Activated CD4-positive, alpha-beta T cell treated with anti-CD3 and anti-CD28 coated beads, Interleukin-2, amount 50 U/mL, for 16 hours (primary cell): ENCODE measurements around the gene ZFP36L2.
"Not testable (repeated sequence)": the region's sequence is repeated elsewhere in the genome, so short reads cannot be mapped to it uniquely, and the experiment has no call there.

ENCODE experiments used
- DNase-seq: peaks from one replicate; pipeline ENCODE4 v3.0.0-alpha.2; 2020

The ZFP36L2 gene

GRCh38 chr2:43206602-43207001 is 19.8 kb downstream of the ZFP36L2 start:
- DNase-seq: no peak

DNA sequence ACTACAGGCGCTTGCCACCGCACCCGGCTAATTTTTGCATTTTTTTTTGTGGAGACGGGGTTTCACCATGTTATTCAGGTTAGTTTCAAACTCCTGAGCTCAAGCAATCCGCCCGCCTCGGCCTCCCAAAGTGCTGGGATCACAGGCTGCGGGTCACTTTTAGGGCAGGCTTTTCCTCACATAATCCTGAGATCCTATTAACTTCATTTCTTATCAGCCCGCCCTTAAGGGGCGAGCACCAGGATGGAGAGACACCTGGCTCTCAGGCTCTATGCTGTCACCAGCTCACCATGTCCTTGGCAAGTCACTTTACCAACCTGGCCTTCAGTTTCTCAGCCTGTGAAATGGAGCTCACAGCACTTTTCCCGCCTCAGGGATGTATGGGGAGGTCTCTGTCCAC is 23.0 kb downstream of the ZFP36L2 start:
- DNase-seq: no peak

DNA sequence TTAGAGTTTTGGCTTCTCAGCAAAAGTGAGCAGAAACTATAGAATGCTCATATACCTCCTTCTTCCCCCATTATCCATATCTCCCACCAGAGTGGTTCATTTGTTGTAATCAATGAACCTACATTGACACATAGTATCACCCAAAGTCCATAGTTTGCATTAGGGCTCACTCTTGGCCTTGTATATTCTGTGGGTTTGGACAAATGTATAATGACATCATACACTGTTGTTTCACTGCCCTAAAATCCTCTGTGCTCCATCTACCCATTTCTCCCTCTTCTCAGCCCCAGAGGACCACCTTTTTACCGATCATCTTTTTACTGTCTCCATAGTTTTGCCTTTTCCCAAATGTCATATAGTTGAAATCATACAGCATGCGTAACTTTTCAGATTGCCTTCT is 24.1 kb downstream of the ZFP36L2 start:
- no peak for DNase-seq

DNA sequence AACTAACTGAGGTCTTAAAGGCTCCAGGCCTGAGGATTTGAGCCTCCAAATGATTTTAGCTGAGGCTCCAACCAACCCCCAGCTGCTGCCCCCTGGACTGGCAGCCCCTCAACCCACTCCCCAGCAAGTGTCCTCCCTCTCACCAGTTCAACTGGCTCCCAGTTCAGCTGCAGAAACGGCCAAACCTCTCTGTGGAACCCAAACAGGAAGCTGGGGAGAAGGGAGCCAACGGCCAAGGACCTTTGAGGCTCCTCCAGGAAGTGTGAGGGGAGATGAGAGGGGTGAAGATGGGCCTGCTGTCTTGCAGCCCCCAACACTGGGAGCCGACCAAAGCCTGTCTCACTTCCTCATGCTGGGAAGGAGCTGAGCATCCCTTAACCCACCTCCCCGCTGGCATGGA is 24.9 kb downstream of the ZFP36L2 start:
- DNase-seq: no peak

- no peak for DNase-seq
These were observed 25.4 kb downstream of the ZFP36L2 start for GRCh38 chr2:43201016-43201415.

DNA sequence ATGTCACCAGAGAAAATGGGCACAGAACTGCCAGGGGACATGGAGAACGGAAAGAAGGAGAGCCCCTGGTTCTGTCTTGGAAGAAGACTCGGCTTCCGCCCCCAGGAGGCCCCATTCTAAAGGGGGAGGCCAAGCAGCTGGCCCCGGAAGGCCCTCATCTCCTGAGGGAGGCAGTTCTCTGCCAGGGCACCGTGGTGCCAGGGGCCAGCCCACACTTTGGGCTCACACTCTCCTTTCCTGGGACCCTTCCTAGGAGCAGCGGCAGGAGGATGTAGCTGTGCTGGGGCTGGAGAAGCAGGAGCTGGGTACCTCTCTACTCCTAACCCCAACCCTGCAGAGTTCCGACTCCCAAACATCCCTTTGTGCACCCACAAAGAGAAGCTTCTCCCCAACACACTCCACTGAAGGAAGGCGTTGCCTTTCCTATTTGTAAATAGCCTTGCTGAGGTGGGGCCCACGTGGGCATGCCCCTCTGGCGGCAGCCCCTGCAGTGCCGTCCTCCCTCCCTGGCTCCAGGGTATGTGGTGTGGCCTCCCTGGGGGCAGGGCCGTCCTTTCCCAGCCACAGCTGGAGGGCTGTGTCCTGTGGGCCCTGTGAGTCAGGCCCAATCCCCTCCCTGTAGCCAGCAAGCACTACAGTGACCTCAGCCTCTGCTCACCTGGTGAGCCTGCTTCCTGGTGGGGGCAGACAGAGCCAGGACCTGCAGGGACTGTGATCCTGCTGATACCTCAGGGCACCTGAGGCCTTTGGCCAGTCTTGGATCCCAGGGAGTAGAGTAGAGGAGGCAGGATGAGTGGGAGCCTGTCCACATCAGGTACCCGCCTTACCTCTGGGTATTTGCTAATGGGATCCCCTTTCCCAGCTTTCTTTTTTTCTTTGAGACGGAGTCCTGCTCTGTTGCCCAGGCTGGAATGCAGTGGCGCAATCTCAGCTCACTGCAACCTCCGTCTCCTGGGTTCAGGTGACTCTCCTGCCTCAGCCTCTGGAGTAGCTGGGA is 26.6 kb downstream of the ZFP36L2 start:
- DNase-seq: no peak

DNA sequence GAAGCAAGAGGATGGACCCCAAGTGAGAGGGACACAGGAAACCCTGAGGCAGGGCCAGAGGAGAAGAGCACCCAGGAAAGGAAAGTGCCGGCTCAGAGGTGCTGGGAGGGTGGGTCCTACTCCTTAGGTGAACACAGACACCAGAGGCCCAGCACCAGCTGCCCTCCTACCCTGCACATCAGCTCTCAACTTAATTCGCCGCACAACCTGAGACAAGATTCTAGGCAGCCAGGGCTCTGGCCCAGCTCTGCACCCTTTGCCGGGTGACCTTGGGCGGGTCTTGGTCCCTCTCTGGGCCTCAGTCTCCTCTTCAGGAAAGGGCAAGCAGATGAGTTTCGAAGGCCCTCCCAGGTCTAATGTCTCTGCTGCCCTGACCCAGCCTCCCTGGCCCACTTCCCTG is 28.1 kb downstream of the ZFP36L2 start:
- DNase-seq: no peak

GRCh38 chr2:43197588-43197896 is 28.9 kb downstream of the ZFP36L2 start:
- no peak for DNase-seq

GRCh38 chr2:43196768-43197587 is 29.4 kb downstream of the ZFP36L2 start:
- DNase-seq: no peak

- no peak for DNase-seq
These were observed 32.1 kb downstream of the ZFP36L2 start for GRCh38 chr2:43194121-43194869.

DNA sequence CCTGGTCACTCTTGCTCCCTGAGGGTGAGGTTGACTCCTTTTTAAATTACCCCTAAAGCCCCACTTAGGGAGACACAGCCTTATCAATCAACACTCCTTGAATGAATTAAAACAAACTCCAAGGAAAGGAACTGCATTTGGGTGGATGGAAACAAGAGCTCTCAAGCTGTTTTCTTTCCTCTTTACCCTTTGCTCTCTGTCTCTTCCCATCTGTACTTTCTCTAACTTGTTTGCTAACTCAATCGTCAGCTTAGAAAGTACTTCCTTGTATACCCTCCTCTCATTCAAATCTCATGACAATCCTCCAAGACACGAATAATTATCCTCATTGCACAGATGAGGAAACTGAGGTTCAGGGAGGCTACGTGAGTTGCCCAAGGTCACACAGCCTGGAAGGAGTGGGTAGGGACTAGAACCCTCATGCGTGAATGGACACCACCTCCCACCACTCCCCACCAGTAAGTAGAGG is 32.7 kb downstream of the ZFP36L2 start:
- DNase-seq: no peak

GRCh38 chr2:43192744-43193651 is 33.4 kb downstream of the ZFP36L2 start:
- no peak for DNase-seq

- no peak for DNase-seq
These were observed 34.4 kb downstream of the ZFP36L2 start for GRCh38 chr2:43191947-43192516.

GRCh38 chr2:43190311-43191052 is 35.9 kb downstream of the ZFP36L2 start:
- no peak for DNase-seq

DNA sequence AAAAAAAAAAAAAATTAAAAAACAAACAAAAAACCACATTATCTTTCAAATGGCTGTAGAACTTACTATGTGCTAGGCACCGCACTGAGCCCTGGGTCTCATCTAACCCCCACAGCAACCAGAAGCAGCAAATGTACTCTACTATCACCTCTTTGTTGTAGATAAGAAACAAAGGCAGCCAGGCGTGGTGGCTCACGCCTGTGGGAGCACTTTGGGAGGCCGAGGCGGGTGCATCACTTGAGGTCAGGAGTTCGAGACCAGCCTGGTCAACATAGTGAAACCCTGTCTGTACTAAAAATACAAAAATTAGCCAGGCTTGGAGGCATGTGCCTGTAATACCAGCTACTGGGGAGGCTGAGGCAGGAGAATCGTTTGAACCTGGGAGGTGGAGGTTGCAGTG is 36.5 kb downstream of the ZFP36L2 start:
- not testable (repeated sequence) for DNase-seq

DNA sequence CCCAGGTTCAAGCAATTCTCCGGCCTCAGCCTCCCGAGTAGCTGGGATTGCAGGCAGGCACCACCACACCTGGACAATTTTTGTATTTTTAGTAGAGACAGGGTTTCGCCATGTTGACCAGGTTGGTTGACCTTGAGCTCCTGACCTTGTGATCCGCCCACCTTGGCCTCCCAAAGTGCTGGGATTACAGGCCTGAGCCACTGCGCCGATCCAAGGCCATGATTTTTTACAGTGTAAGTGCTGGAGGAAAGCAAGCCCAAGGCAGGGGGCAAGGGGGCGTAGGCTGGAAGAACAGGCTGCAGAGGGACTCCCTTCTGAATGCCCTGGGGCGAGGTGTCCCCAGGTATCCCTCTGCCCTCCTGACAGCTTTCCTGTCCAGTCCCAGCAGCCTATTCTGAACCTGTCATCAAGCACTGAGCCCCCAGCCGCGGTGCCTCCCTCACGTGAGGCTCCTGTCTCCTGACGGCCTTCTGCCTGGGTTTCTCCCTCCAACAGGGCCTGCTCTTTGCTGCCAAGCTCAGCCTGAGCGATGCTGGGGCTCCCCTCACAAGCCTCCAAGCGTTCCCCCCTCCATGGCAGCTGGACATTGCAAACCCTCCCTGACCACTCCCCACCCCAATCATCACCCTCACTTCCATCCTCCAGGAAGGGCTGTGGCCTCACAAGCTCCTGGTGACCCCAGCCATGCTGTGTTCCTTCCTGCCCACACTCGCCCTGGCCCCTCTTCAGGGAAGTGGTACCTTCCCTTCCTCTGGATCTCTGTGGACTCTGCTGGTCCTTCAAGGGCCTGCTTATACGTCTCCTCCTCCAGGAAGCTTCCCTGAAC is 37.6 kb downstream of the ZFP36L2 start:
- no peak for DNase-seq

DNA sequence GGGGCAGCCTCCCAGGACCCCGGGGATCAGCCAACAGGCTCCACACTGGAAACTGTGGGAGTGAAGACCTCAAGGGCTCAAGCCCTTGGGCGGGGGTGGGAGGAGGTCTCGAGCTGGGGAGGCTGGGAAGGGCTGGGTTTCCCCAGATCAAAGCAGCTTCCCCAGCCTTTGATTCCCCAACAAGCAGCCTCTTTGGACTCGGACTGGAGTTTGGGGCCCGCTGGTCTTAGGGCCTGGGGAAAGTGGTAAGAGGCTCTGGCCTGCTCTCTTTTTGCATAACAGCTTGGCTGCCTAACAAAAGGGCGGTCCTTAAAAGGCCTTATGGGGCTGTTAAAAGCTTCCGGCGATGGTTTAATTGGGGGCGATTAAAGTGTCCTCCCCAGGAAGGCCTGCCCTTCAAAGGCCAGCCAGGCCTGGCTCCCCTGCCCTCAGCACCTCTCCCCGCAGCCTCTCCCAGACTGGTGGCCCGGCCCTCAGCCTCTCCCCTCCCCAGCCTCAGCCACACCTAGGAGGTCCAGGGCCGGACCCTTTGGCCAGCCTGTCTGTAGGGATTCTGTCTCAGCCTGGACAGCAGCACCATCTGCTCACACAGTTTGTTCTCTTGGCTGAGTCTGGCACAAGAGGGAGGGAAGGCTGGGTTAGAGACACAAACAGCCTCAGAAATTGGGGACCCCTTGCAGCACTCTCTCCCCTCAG is 39.6 kb downstream of the ZFP36L2 start:
- no peak for DNase-seq

GRCh38 chr2:43186321-43186678 is 40.1 kb downstream of the ZFP36L2 start:
- no peak for DNase-seq

DNA sequence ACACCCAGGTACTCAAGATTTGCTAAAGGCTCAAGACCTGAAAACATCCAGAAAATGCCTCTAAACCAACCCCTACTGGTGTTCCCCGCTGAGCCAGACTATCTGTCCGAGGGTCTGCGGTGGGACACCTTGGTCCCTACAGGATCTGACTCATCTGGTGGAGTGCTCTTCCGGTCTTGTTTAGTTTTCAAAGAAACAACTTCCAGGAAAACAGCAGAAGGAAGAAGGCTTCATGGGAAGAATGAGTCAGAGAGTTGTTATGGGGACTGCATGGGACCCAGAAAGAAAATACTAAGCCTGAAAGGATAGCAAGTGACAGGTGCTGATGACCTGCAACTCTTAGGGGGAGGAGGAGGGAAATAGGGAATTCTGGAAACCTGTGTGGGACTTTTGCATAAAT is 41.3 kb downstream of the ZFP36L2 start:
- no peak for DNase-seq
